HG03280 (cell line): ENCODE measurements around the gene MYOF.
"Not testable (repeated sequence)": the region's sequence is repeated elsewhere in the genome, so short reads cannot be mapped to it uniquely, and the experiment has no call there.

Experiments
- ATAC-seq: cut with Tn5 transposase; IDR thresholded peaks from one replicate; pipeline ENCODE4 v1.9.1; 2021; ENCODE audit warnings: mild to moderate bottlenecking, moderate library complexity; ENCODE audit not compliant: unreplicated experiment

Gene MYOF

DNA sequence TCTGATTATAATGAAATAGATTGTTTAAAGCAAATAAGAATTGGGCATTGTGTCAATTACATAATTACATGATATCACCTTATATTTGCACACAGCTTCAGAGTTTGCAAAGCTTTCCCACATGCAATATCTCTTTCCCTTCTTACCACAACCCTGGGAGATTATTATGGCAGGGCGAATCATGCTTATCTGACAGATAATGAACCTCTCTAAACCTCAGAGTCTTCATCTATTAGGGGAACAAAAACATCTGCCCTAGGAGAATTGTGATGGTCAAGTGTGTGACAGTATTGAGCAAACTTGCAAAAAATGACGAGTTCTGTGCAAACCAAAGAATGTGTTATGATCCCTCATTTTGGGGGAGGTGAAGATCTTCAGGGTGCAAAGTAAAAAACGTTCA is 90.0 kb downstream of the MYOF start:
- ATAC-seq, result no peak

DNA sequence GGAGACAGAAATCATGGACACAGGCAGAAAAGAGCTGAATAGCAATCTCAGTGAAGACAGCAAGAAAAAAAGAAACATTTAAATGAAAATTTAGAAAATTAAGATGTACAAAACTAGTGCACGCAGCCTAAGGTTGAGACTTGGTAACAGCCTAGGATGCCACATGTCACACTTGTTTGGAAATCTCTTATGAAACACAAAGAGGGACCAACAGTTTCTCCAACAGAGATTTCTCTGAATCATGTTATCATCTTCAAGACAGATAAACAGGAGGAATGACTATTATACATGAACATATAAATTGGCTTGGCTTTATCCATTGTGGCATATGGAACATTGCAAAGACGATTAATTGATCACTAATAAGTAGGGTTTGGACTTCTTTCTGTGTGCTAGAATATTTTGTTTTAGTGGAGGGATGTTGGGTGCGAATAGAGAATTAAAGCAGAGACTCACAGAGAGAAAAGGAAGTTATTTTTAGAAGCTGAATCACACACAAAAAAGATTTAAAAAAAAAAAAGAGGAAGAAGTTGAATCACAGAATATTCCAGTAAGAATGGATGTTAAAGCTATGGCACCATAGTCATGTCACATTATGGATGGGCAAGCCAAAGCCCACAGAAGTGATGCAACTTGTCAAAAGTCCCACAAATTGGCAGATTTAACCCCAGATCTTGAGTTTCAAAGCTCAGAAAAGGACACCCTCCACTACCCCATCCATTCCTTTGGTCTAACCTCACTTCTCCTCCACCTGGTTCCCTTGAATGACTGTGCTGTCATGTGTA is 91.6 kb downstream of the MYOF start:
- no peak for ATAC-seq

- ATAC-seq, result no peak
Measured at GRCh38 chr10:93386631-93387369, 95.3 kb downstream of the MYOF start.

DNA sequence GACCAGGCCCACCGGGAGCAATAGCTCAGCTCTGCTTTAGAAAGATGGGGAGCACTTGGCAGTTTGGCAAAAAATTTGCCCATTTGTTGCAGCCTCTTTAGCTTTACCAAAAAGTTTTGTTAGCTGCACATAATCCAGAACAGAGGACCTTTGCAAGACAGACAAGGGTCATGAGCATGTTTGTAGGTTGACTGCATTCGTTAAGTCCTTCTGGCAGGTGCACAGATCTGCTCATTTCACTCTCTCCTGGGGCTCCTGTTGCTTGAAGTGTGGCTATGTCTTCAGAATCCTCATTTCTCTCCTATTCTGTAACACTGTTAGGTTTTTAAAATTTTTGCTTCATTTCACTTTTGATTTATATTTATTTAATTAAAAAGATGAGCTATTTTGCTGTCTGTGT is 96.8 kb downstream of the MYOF start:
- no peak for ATAC-seq

DNA sequence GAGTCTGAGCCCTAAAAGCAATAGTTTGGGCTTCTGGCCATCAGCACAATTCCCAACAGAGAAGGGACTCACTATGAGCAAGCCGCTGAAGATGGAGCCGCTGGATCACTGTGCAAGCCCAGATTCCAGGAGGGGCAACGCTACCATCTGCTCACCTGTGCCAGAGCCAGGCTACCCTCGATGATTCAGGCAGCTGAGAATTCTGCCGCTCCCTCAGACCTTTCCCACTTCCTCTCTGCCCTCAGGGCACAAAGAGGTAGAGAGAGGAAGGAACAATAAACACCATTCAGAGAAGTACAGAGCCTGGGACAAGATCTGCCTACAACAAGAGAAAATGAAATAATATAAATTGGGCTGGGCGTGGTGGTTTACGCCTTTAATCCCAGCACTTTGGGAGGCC is 98.1 kb downstream of the MYOF start:
- no peak for ATAC-seq

GRCh38 chr10:93383562-93383981 is 98.6 kb downstream of the MYOF start:
- ATAC-seq, result no peak

- no peak for ATAC-seq
Measured at GRCh38 chr10:93379731-93380575, 102.2 kb downstream of the MYOF start.

- no peak for ATAC-seq
Measured at GRCh38 chr10:93378997-93379730, 103.0 kb downstream of the MYOF start.

GRCh38 chr10:93378039-93378438 is 104.1 kb downstream of the MYOF start:
- ATAC-seq, result no peak

DNA sequence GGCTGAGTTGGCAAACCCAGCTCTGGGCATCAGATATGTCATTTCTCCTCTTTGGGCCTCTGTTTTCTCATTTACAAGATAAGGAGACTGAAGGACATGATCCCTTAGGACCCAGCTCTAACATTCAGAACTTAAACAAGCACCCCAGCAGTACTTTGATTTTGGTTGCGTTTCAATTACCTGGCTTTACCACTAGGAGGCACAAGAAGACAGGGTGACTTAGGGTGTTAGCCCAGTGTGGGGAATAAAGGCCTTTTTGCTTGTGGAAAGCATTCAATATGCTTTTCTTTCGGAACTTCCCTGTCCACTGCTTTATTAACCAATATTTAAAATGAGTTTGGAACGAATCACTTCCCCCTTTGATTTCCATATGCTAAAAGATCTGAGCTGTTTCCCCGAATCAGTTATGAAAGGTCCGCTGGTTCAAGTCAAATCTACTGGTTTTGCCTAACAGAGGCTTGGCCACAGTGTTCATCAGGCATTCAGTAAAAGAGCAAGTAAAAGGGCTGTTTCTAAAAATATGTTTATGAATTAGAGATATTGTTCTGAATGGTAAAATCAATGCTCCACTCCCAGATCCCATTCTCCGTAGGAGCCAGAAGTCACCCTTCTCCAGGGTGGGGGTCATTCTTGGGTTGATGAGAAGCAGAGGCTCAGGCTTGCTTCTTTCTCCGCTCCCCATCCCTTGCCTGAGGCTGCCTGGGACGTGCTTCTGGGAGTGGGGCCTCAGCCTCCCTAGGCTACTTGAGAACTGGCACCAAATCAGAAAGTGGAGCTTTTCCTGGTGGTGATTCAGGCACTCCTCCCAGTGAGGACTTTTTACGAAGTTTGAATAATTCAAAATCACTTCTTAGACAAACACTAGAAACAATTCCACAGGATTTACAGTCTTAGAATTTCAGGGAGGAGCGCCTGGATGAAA is 105.5 kb downstream of the MYOF start:
- peak; percentile 65 for ATAC-seq

- no peak for ATAC-seq
Measured at GRCh38 chr10:93370961-93371360, 111.2 kb downstream of the MYOF start.

DNA sequence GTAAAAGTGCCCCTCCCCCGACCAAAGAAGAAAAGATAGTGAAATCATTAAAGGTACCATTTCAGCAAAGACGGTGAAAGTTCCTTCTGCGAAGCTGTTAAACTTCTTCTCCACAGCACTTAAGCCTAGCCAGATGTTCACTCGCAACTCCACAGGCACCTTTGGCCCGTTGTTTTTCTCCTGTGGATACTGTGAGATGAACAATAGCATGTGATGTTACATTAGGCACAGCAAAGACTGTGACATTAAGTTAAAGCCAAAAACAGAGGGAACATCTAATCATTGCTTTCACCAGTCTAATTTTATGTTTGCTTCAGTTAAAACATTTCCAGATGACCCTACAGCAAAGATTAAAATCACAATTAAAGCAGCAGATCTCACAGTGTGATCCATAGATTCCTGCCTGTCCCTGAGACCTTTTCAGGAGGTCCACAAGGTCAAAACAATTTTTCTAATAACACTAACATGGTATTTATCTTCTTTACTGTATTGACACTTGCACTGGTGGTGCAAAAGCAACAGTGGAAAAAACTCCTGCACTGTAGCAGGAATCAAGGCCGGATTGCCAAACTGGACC is 112.5 kb downstream of the MYOF start:
- no peak for ATAC-seq

DNA sequence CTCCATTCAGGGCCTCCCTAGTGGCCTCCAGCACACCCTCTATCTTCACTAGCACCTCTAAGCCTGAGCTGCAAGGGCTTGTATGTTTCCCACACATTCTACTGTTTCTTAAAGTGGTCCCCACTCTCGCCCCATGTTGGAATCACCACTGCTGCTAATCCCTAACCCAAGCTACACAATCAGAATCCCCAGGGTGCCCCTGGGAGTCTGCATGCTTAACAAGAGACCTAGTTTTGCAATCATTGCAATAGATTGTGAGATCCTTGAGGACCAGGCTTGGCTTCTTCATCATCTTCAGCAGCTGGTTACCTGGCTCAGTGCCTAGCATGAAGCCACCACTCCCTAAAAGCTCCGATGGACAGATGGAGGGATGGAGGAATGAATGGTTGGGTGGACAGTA is 113.9 kb downstream of the MYOF start:
- ATAC-seq, result no peak

GRCh38 chr10:93367664-93368063 is 114.5 kb downstream of the MYOF start:
- no peak for ATAC-seq

DNA sequence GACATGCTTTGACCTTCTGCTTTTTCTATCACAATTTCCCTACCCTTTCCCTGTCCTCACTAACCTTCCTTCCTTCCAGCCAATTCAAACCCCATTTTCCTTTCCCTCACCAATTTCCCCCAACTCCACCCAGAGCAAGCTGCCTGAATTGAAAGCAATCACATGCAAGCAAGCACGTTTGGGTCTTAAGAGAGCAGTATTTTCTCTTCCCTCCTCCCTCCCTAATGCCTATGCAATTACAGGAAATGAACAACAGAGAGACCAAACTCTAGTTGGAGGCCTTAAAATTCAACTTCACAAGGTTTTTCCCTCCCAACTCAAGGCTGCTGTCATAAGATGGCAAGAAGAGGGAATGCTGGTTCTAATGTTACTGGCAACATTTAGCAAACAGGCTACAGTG is 117.2 kb downstream of the MYOF start:
- no peak for ATAC-seq

GRCh38 chr10:93363891-93364648 is 118.1 kb downstream of the MYOF start:
- ATAC-seq, result no peak

- not testable (repeated sequence) for ATAC-seq
Measured at GRCh38 chr10:93358398-93358797, 123.7 kb downstream of the MYOF start.

GRCh38 chr10:93357680-93358079 is 124.5 kb downstream of the MYOF start:
- ATAC-seq, result no peak

- no peak for ATAC-seq
Measured at GRCh38 chr10:93356516-93356915, 125.6 kb downstream of the MYOF start.
